PFSK-1 (cell line): ENCODE data around the gene SYNE1.

Experiments used
- POLR2AphosphoS5 ChIP-seq: IDR thresholded peaks from 2 replicates; pipeline ENCODE4 v1.6.1; 2012; ENCODE audit warnings: low read depth, mild to moderate bottlenecking, control low read depth, low read length, moderate library complexity
- SIN3A ChIP-seq: IDR thresholded peaks from 2 replicates; pipeline ENCODE4 v1.6.1; 2012; ENCODE audit warnings: mild to moderate bottlenecking, low read length, moderate library complexity, borderline replicate concordance; ENCODE audit not compliant: insufficient read depth
- TAF1 ChIP-seq: IDR thresholded peaks from 2 replicates; pipeline ENCODE4 v1.6.1; 2012; ENCODE audit warnings: low read length, control low read depth, borderline replicate concordance; ENCODE audit not compliant: insufficient read depth
- TF ChIP-seq, protein P1 (sequence below), 2 experiments: IDR thresholded peaks; 2 replicates each; pipeline versions ENCODE4 v1.6.1 to v1.8.0; 2011 to 2012; ENCODE audit warnings: low read depth in 2 of 2, low read length in 2 of 2, control low read depth in 1 of 2, inconsistent platforms in 1 of 2, mild to moderate bottlenecking in 1 of 2, moderate library complexity in 1 of 2; ENCODE audit not compliant: insufficient read depth in 1 of 2

- TF ChIP-seq, protein P1, sequence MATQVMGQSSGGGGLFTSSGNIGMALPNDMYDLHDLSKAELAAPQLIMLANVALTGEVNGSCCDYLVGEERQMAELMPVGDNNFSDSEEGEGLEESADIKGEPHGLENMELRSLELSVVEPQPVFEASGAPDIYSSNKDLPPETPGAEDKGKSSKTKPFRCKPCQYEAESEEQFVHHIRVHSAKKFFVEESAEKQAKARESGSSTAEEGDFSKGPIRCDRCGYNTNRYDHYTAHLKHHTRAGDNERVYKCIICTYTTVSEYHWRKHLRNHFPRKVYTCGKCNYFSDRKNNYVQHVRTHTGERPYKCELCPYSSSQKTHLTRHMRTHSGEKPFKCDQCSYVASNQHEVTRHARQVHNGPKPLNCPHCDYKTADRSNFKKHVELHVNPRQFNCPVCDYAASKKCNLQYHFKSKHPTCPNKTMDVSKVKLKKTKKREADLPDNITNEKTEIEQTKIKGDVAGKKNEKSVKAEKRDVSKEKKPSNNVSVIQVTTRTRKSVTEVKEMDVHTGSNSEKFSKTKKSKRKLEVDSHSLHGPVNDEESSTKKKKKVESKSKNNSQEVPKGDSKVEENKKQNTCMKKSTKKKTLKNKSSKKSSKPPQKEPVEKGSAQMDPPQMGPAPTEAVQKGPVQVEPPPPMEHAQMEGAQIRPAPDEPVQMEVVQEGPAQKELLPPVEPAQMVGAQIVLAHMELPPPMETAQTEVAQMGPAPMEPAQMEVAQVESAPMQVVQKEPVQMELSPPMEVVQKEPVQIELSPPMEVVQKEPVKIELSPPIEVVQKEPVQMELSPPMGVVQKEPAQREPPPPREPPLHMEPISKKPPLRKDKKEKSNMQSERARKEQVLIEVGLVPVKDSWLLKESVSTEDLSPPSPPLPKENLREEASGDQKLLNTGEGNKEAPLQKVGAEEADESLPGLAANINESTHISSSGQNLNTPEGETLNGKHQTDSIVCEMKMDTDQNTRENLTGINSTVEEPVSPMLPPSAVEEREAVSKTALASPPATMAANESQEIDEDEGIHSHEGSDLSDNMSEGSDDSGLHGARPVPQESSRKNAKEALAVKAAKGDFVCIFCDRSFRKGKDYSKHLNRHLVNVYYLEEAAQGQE (IDR thresholded peaks at IDR 0.05; ENCODE audit: insufficient read depth in 1 of 2, low read depth in 2 of 2, low read length in 2 of 2) = no peak
- TF ChIP-seq TAF1 (no peak), POLR2AphosphoS5 (no peak), SIN3A (no peak)
Observed at GRCh38 chr6:152474354-152474753, 162.8 kb downstream of the SYNE1 start.
